ENCODE data around the gene ARHGAP27.

ARHGAP27 gene

GRCh38 chr17:45355087-45355486 is 77.6 kb downstream of the ARHGAP27 start:
- H3K27ac ChIP-seq (ENCODE audit: low read length, poor library complexity, severe bottlenecking), result no peak overlapping the region
- H3K14ac ChIP-seq (ENCODE audit: low read length in 2 of 2), result no peak overlapping the region
- no peak overlapping the region for H2AFZ ChIP-seq (ENCODE audit: low read depth, low read length)
- no peak overlapping the region for H3K4me3 ChIP-seq (ENCODE audit: insufficient read depth in 1 of 2, low read depth in 1 of 2, low read length in 2 of 2)
- H3K27me3 ChIP-seq (ENCODE audit: control insufficient read depth in 1 of 2, insufficient read depth in 1 of 2, low read length in 2 of 2), result peaks cover 0 to 10% of the 10 kb centered on the region in 2 experiments
- H3K36me3 ChIP-seq (ENCODE audit: control insufficient read depth in 1 of 2, insufficient read depth in 2 of 2, low read depth in 1 of 2, low read length in 2 of 2), result no peaks in the 10 kb centered on the region
- H3K79me1 ChIP-seq (replicated peaks; ENCODE audit: low read length, poor library complexity, severe bottlenecking), result no peaks in the 10 kb centered on the region
- H3K9ac ChIP-seq (ENCODE audit: low read length), result no peak overlapping the region
- no peak overlapping the region for H2BK5ac ChIP-seq (ENCODE audit: low read depth, low read length, poor library complexity, severe bottlenecking)
- DNase-seq, result no peak
- H3K18ac ChIP-seq (ENCODE audit: low read depth in 1 of 2, low read length in 2 of 2), result no peak overlapping the region
- H3K23ac ChIP-seq (ENCODE audit: low read length in 2 of 2), result no peak overlapping the region
- no peak overlapping the region for H3K4ac ChIP-seq (ENCODE audit: low read depth in 1 of 2, low read length in 2 of 2)
- H4K91ac ChIP-seq (ENCODE audit: low read length), result no peak overlapping the region
- peaks cover 19% of the 10 kb centered on the region for H3K9me3 ChIP-seq (ENCODE audit: control insufficient read depth, low read length)
- no peak overlapping the region for H2AK5ac ChIP-seq (ENCODE audit: low read length, severe bottlenecking)
- H3K4me2 ChIP-seq (ENCODE audit: low read length, poor library complexity, severe bottlenecking), result no peak overlapping the region
- no peak overlapping the region for H4K8ac ChIP-seq (ENCODE audit: low read length)
- no peak overlapping the region for H2BK12ac ChIP-seq (ENCODE audit: low read length in 2 of 2)
- no peaks in the 10 kb centered on the region for H3K4me1 ChIP-seq (ENCODE audit: control insufficient read depth, insufficient read depth, low read depth, low read length)
- 68% methylated on average over 2 of the region's 2 CpGs for WGBS
- no peak overlapping the region for H2BK120ac ChIP-seq (ENCODE audit: low read depth, low read length)
- H2BK15ac ChIP-seq (ENCODE audit: low read depth, poor library complexity, severe bottlenecking), result no peak overlapping the region

- Histone ChIP-seq H3K27me3 (ENCODE audit: control insufficient read depth in 1 of 2, insufficient read depth in 1 of 2, low read length in 2 of 2) (peaks cover 0 to 10% of the 10 kb centered on the region in 2 experiments), H2AFZ (ENCODE audit: low read depth, low read length) (no peak overlapping the region), H3K4me1 (ENCODE audit: control insufficient read depth, insufficient read depth, low read depth, low read length) (no peaks in the 10 kb centered on the region), H3K36me3 (ENCODE audit: control insufficient read depth in 1 of 2, insufficient read depth in 2 of 2, low read depth in 1 of 2, low read length in 2 of 2) (no peaks in the 10 kb centered on the region), H3K79me1 (replicated peaks; ENCODE audit: low read length, poor library complexity, severe bottlenecking) (no peaks in the 10 kb centered on the region), H2BK120ac (ENCODE audit: low read depth, low read length) (no peak overlapping the region), H3K27ac (ENCODE audit: low read length, poor library complexity, severe bottlenecking) (no peak overlapping the region), H2AK5ac (ENCODE audit: low read length, severe bottlenecking) (no peak overlapping the region), H3K18ac (ENCODE audit: low read depth in 1 of 2, low read length in 2 of 2) (no peak overlapping the region), H4K8ac (ENCODE audit: low read length) (no peak overlapping the region), H3K4me3 (ENCODE audit: insufficient read depth in 1 of 2, low read depth in 1 of 2, low read length in 2 of 2) (no peak overlapping the region), H3K4ac (ENCODE audit: low read depth in 1 of 2, low read length in 2 of 2) (no peak overlapping the region), H3K4me2 (ENCODE audit: low read length, poor library complexity, severe bottlenecking) (no peak overlapping the region), H2BK5ac (ENCODE audit: low read depth, low read length, poor library complexity, severe bottlenecking) (no peak overlapping the region), H3K9ac (ENCODE audit: low read length) (no peak overlapping the region), H2BK15ac (ENCODE audit: low read depth, poor library complexity, severe bottlenecking) (no peak overlapping the region), H2BK12ac (ENCODE audit: low read length in 2 of 2) (no peak overlapping the region), H3K14ac (ENCODE audit: low read length in 2 of 2) (no peak overlapping the region), H4K91ac (ENCODE audit: low read length) (no peak overlapping the region), H3K23ac (ENCODE audit: low read length in 2 of 2) (no peak overlapping the region), H3K9me3 (ENCODE audit: control insufficient read depth, low read length) (peaks cover 19% of the 10 kb centered on the region)
- WGBS, result 87% methylated on average over 4 of the region's 4 CpGs
- no peak for DNase-seq
Observed at GRCh38 chr17:45353043-45353442, 79.6 kb downstream of the ARHGAP27 start.

GRCh38 chr17:45351831-45352230 is 80.8 kb downstream of the ARHGAP27 start:
- Histone ChIP-seq H3K79me1 (replicated peaks; ENCODE audit: low read length, poor library complexity, severe bottlenecking) (no peaks in the 10 kb centered on the region), H3K27ac (ENCODE audit: low read length, poor library complexity, severe bottlenecking) (no peak overlapping the region), H3K4me2 (ENCODE audit: low read length, poor library complexity, severe bottlenecking) (no peak overlapping the region), H3K36me3 (ENCODE audit: control insufficient read depth in 1 of 2, insufficient read depth in 2 of 2, low read depth in 1 of 2, low read length in 2 of 2) (no peaks in the 10 kb centered on the region), H3K4ac (ENCODE audit: low read depth in 1 of 2, low read length in 2 of 2) (no peak overlapping the region), H3K23ac (ENCODE audit: low read length in 2 of 2) (no peak overlapping the region), H3K9me3 (ENCODE audit: control insufficient read depth, low read length) (peaks cover 19% of the 10 kb centered on the region), H2AFZ (ENCODE audit: low read depth, low read length) (no peak overlapping the region), H3K27me3 (ENCODE audit: control insufficient read depth in 1 of 2, insufficient read depth in 1 of 2, low read length in 2 of 2) (peaks cover 0 to 10% of the 10 kb centered on the region in 2 experiments), H3K18ac (ENCODE audit: low read depth in 1 of 2, low read length in 2 of 2) (no peak overlapping the region), H2BK5ac (ENCODE audit: low read depth, low read length, poor library complexity, severe bottlenecking) (no peak overlapping the region), H2BK120ac (ENCODE audit: low read depth, low read length) (no peak overlapping the region), H2BK12ac (ENCODE audit: low read length in 2 of 2) (no peak overlapping the region), H4K8ac (ENCODE audit: low read length) (no peak overlapping the region), H3K14ac (ENCODE audit: low read length in 2 of 2) (no peak overlapping the region), H3K4me1 (ENCODE audit: control insufficient read depth, insufficient read depth, low read depth, low read length) (no peaks in the 10 kb centered on the region), H3K9ac (ENCODE audit: low read length) (no peak overlapping the region), H3K4me3 (ENCODE audit: insufficient read depth in 1 of 2, low read depth in 1 of 2, low read length in 2 of 2) (no peak overlapping the region), H4K91ac (ENCODE audit: low read length) (no peak overlapping the region), H2AK5ac (ENCODE audit: low read length, severe bottlenecking) (no peak overlapping the region), H2BK15ac (ENCODE audit: low read depth, poor library complexity, severe bottlenecking) (no peak overlapping the region)
- DNase-seq, result no peak
- no CpG with 5 or more reads among the region's 2 CpGs for WGBS

GRCh38 chr17:45347444-45347843 is 85.2 kb downstream of the ARHGAP27 start:
- WGBS, result 61% methylated on average over 6 of the region's 6 CpGs
- Histone ChIP-seq H3K27ac (ENCODE audit: low read length, poor library complexity, severe bottlenecking) (no peak overlapping the region), H2BK120ac (ENCODE audit: low read depth, low read length) (no peak overlapping the region), H2AFZ (ENCODE audit: low read depth, low read length) (no peak overlapping the region), H2AK5ac (ENCODE audit: low read length, severe bottlenecking) (no peak overlapping the region), H3K4me2 (ENCODE audit: low read length, poor library complexity, severe bottlenecking) (no peak overlapping the region), H3K36me3 (ENCODE audit: control insufficient read depth in 1 of 2, insufficient read depth in 2 of 2, low read depth in 1 of 2, low read length in 2 of 2) (no peaks in the 10 kb centered on the region), H3K27me3 (ENCODE audit: control insufficient read depth in 1 of 2, insufficient read depth in 1 of 2, low read length in 2 of 2) (no peaks in the 10 kb centered on the region), H3K23ac (ENCODE audit: low read length in 2 of 2) (no peak overlapping the region), H2BK5ac (ENCODE audit: low read depth, low read length, poor library complexity, severe bottlenecking) (no peak overlapping the region), H3K18ac (ENCODE audit: low read depth in 1 of 2, low read length in 2 of 2) (no peak overlapping the region), H4K91ac (ENCODE audit: low read length) (no peak overlapping the region), H3K4me1 (ENCODE audit: control insufficient read depth, insufficient read depth, low read depth, low read length) (peaks cover 15% of the 10 kb centered on the region), H3K4me3 (ENCODE audit: insufficient read depth in 1 of 2, low read depth in 1 of 2, low read length in 2 of 2) (no peak overlapping the region), H2BK15ac (ENCODE audit: low read depth, poor library complexity, severe bottlenecking) (no peak overlapping the region), H3K14ac (ENCODE audit: low read length in 2 of 2) (no peak overlapping the region), H4K8ac (ENCODE audit: low read length) (no peak overlapping the region), H3K4ac (ENCODE audit: low read depth in 1 of 2, low read length in 2 of 2) (no peak overlapping the region), H2BK12ac (ENCODE audit: low read length in 2 of 2) (no peak overlapping the region), H3K9me3 (ENCODE audit: control insufficient read depth, low read length) (peaks cover 14% of the 10 kb centered on the region), H3K9ac (ENCODE audit: low read length) (no peak overlapping the region), H3K79me1 (replicated peaks; ENCODE audit: low read length, poor library complexity, severe bottlenecking) (peaks cover 3% of the 10 kb centered on the region)
- no peak for DNase-seq

Data from mesenchymal stem cell (in vitro differentiated cells and primary cell).